GM18867 (cell line): ENCODE data around the gene PRPF8.
"Not testable (repeated sequence)": the region's sequence is repeated elsewhere in the genome, so short reads cannot be mapped to it uniquely, and the experiment has no call there.

ENCODE experiments used
- ATAC-seq: cut with Tn5 transposase; IDR thresholded peaks from one replicate; pipeline ENCODE4 v1.9.1; 2021; ENCODE audit warnings: mild to moderate bottlenecking, moderate library complexity; ENCODE audit not compliant: unreplicated experiment

The PRPF8 gene

DNA sequence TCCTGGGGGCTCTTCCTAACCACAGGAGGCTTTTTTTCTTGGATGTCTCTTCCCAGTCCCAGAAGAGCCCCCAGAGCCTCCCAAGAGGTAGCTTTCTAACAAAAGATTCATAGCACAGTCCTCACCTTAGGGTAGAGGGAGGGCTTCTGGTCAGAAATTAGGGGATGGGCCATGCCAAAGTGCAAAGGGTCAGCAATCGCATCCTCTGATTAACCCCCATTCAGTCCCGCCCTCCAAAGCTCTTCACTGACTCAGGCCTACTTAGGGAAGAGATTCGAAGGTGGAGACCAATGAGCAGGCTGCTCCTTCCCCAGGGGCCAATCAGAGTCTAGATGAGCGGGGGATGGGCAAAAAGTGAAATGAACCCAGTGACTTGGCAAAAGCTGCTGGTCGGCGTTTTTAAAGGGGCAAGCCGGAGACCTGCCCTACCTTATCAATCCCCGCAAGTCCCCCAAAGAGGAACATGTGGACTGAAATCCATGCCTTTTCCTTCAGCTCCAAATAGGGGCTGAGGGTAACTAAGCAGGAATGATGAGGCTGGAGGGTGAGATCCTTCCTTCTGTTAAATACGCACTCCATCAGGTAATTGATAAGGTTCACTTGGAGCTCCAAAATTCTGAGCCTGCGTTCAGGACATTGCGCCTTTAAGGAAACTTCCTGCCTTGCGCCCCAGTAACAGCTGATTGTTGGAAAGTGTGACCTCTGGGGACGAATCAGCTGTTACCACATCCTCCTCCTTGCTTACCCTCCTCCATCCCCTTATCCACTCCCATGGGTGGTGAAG, 32.4 kb upstream of the PRPF8 start:
- peak; percentile 44 for ATAC-seq

- ATAC-seq, result peak; percentile 73
These were observed 31.6 kb upstream of the PRPF8 start for GRCh38 chr17:1716076-1716911.

- no peak for ATAC-seq
These were observed 31.1 kb upstream of the PRPF8 start for GRCh38 chr17:1715803-1716075.

DNA sequence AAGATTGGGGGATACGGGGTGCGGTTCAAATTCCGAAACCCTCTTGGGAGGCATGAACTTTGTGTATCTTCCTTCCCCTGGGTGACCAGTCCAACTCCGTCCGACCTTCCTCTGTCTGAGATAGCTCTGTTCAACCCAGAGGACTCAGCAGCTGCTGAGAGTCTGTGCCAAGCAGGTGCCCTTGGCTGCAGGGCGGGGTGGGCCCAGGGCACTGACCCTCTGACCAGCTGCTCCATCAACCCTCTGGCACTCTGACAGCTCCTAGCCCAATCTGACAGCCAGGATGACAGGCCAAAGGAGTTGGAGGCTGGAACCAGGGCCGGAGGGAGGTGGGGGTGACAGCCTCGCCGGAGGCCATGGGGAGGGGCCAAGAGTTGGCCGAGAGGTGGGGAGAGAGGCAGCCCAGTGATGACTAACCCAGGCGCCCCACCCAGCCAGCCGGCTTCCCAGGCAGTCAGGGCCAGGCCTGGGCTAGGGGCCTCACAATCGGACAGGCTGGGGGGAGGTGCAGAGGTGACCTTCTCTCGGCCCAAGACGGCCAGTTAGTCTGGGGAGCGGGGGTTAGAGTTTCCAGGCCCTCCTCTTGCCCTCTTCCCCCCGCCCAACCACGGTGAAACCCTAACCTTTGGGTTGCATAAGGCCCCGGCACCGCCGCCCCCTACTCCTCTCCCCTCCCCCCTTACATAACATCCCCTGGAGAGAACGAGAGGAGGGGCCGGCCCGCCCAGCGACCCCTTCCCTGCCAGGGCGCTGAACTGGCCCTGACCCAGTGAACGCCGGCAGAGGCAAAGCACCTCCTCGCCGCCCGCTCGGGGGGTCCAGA, 30.5 kb upstream of the PRPF8 start:
- no peak for ATAC-seq

DNA sequence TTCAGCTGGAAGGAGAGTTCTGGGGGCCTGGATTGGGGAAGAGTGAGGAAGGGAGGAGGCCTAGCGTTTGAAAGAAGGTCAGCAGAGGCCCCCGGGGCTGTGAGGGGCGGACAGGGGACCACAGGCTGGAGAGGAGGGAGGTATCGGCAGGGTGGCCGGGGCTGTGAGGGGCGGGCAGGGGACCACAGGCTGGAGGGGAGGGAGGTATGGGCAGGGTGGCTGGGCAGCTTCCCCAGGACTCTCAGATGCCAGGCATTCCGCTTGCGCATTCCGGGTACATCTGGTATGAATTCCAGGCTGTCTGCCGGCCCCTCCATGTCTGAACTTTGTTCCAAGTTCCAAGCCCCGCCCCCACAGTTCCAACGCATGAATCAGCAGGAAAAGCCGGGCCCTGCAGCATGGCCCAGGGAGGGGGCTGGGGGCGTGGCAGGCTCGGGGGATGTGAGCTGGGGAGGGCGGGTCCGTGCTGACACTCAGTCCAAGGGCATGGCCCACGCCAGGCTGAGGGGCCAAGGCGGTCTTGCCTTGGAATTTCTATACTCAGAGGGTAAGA, 29.8 kb upstream of the PRPF8 start:
- ATAC-seq, result no peak

DNA sequence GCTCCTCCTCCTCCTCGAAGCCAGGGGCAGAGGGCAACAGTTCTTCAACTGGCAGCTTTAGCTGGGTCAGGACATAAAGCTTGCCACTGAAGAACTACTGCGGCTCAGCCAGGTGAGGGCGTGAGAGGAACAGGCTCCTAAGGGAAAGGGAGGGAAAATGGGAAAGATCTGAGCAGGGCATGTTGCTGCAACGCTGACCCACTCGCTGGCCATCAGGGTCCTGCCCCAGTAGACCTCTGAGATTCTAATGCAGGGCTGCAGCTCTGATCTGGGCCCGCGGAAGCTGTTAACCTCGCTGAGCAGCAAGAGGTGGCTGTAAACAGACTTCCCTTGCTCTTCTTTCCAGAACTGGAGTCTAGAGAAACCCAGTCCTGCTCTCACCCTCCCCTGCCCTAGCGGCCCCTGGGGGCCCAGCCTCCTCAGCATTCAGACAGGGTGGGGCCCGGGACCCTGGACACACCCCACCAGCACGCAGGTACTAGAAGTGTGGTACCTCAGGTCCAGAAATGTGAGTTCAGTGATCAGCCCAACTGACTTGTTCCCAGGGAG, 29.3 kb upstream of the PRPF8 start:
- ATAC-seq, result no peak

- no peak for ATAC-seq
These were observed 28.7 kb upstream of the PRPF8 start for GRCh38 chr17:1713160-1713877.

DNA sequence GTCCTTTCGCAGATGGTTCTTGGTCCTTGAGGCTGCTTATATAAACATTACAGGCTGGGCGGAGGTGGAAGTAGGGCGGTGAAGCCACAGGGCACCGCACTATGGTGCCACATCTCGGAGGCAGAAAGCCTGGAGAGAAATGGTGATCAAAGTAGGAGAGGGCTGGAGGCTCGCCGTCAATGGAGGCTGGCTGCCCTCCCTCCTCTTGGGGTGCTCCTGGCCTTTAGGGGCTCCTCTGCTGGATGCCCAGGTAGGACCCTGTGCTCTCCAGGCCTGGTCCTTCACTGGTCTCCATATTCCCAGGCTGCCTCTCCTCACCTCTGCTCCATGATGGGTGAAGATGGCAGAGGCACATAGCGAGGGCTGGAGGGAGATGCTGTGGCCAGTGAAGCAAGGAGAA, 27.6 kb upstream of the PRPF8 start:
- no peak for ATAC-seq

DNA sequence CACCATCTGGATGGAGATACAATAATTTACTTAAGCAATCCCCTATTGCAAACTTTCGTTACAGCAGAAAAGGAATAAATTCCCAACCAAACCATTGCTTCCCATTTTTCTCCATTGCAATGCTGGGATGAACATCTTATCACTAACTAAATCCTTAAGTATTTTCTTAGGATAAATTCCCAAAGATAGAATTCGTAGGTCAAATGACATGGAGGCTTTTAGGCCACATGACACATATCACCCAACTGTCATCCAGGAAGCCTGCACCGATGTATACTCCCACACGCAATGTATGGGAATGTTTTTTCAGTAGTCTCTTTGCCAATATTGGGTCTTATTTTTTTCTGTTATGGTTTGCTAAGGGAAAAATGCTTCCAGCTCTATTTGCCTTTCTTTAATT, 27.1 kb upstream of the PRPF8 start:
- no peak for ATAC-seq

DNA sequence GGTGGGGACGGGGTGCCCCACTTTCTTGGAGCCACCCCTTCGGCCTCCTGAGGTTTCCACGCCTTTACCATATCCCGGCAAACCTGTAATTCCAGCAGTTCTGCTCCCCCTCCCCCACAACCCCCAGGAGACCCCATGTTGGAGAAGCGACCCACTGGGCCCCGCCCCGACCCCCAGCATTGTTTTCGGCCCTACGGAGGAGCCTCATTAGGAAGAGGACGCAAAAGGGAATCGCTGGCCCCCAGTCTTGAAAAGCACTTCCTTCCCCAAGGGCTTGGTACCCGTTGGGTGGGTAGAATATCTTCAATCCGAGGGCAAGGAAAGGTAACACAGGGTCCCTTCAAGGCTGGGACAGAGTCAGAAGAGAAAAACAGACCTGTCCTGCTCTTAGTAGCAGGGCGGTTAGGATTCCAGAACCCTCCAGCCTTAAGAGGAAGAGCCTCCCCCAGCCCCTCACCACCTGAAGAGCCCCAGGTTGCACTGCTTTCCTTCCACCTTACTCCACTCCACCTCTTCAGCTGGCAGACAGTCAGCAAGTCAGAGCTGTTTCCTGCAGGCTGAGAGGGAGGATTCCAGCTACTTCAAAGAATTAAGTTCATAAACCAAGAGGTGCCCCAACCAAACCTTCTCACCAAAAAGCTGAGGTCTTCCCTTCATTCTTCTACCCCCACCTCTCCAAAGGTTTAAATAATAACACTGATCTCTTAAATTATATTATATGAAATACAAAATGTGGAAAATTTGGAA, 26.3 kb upstream of the PRPF8 start:
- ATAC-seq, result no peak

GRCh38 chr17:1709971-1710806, 25.5 kb upstream of the PRPF8 start, which contains the start of gene TLCD2:
Gene TLCD2, minus strand, starts transcription at chr17:1710377. Its CDS starts 135 bp downstream, at chr17:1710242.
- ATAC-seq, result no peak

- no peak for ATAC-seq
These were observed 24.8 kb upstream of the PRPF8 start for GRCh38 chr17:1709403-1709951.

DNA sequence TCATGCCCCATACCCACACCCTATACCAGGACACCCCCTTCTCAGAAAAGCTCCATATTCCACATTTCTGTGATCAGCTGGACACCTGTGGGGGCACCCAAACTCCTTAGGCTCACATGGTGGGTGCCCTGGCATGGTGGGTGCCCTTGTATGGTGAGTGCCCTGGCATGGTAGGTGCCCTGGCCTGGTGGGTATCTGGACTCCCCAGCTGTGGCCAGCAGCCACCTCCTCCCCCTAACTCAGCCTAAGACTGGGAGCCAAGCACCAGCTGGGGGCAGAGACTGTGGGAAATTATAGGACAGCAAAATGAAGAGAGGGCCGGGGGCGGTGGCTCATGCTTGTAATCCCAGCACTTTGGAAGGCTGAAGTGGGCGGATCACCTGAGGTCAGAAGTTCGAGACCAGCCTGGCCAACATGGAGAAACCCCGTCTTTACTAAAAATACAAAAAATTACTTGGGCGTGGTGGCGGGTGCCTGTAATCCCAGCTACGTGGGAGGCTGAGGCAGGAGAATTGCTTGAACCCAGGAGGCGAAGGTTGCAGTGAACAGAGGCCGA, 24.2 kb upstream of the PRPF8 start:
- not testable (repeated sequence) for ATAC-seq

DNA sequence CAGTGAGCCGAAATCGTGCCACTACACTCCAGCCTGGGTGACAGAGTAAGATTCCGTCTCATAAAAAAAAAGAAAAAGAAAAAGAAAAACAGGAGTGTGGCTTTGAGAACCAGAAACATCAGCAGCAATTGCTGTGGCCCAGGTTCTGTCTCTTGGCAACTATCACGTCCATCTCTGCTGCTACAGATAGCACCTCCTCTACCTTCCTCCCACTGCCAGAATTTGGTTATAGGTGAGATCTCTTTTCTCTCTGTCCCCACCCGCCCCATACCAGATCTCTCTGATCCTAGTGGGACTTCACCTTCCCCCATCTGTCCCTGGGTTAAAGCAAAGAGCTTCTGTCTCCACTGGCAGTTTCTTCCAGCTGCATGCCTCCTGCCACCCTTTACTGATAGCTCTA, 22.4 kb upstream of the PRPF8 start:
- ATAC-seq, result no peak

GRCh38 chr17:1705004-1705403, 20.3 kb upstream of the PRPF8 start:
- ATAC-seq, result no peak

GRCh38 chr17:1703063-1703462, 18.4 kb upstream of the PRPF8 start:
- ATAC-seq, result no peak

- ATAC-seq, result not testable (repeated sequence)
These were observed 15.2 kb upstream of the PRPF8 start for GRCh38 chr17:1699891-1700290.

DNA sequence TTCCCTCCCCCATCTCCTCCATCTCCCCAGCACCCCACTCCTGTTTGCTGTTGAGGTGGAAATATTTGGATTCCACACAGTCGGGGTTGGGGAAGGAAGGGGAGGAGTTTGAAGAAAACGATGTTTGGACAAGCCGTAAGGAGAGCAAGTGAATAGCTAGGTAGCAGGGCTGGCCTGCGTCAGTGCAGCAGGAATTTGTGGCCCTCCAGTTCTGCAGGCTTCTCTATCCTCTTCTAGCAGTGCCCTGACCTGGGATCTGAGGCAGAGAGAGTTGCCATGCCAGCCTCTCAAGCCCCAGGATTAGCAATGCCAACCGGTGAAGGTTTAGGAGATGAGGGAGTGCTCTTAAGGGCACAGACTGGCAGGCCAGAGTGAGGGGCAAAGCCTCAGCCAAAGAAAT, 13.0 kb upstream of the PRPF8 start:
- ATAC-seq, result no peak
